SK-N-SH (cell line): Measurements from ENCODE around the gene FZD2.

Experiments used
- EP300 ChIP-seq, 2 experiments: IDR thresholded peaks; 2 replicates each; pipeline versions ENCODE4 v1.4.0 to v1.6.1; 2012; ENCODE audit warnings: borderline replicate concordance in 1 of 2, low read depth in 1 of 2, low read length in 1 of 2
- NRF1 ChIP-seq: IDR thresholded peaks from 2 replicates; pipeline ENCODE4 v1.6.1; 2012; ENCODE audit warnings: low read depth, mild to moderate bottlenecking, low read length
- RAD21 ChIP-seq: IDR thresholded peaks from 2 replicates; pipeline ENCODE4 v1.6.1; 2012; ENCODE audit warnings: mild to moderate bottlenecking, low read length
- RCOR1 ChIP-seq: fragments of 150-350 bp; IDR thresholded peaks from 2 replicates; pipeline ENCODE4 v1.6.1; 2017; ENCODE audit warnings: antibody characterized with exemption, low read length
- TAF1 ChIP-seq: IDR thresholded peaks from 2 replicates; pipeline ENCODE4 v1.6.1; 2012; ENCODE audit warnings: low read depth, mild to moderate bottlenecking, low read length, moderate library complexity, borderline replicate concordance
- TF ChIP-seq, protein P1 (sequence below): fragments of 200-600 bp; sonication (generic); IDR thresholded peaks from 2 replicates; pipeline ENCODE4 v1.6.1; 2017; ENCODE audit warnings: antibody characterized with exemption, mild to moderate bottlenecking, moderate library complexity
- TF ChIP-seq, protein P2 (sequence below): IDR thresholded peaks from 2 replicates; pipeline ENCODE4 v1.4.0; 2012; ENCODE audit warnings: low read depth, borderline replicate concordance
- TF ChIP-seq, protein P3 (sequence below): fragments of 150-350 bp; IDR thresholded peaks from 2 replicates; pipeline ENCODE4 v1.6.1; 2017; ENCODE audit warnings: antibody characterized with exemption, low read length, low read depth, borderline replicate concordance

DNA sequence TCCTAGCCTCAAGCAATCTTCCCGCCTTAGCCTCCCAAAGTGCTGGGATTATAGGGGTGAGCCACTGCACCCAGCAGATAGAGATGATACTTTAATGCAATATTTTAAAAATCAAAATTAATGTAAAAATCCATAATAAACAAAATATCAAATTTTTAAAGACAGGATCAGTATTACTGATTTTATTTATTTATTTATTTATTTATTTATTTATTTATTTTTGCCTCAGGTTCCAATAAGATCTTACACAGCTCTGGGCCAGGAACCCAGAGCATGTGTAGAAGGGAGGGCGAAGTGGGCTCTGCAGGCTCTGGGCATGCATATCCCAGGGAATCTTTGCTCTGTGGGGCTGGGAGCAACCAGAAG lies 41.6 kb downstream of the FZD2 start:
- TF ChIP-seq, protein P1, sequence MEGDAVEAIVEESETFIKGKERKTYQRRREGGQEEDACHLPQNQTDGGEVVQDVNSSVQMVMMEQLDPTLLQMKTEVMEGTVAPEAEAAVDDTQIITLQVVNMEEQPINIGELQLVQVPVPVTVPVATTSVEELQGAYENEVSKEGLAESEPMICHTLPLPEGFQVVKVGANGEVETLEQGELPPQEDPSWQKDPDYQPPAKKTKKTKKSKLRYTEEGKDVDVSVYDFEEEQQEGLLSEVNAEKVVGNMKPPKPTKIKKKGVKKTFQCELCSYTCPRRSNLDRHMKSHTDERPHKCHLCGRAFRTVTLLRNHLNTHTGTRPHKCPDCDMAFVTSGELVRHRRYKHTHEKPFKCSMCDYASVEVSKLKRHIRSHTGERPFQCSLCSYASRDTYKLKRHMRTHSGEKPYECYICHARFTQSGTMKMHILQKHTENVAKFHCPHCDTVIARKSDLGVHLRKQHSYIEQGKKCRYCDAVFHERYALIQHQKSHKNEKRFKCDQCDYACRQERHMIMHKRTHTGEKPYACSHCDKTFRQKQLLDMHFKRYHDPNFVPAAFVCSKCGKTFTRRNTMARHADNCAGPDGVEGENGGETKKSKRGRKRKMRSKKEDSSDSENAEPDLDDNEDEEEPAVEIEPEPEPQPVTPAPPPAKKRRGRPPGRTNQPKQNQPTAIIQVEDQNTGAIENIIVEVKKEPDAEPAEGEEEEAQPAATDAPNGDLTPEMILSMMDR: no peak
- TF ChIP-seq, protein P2, sequence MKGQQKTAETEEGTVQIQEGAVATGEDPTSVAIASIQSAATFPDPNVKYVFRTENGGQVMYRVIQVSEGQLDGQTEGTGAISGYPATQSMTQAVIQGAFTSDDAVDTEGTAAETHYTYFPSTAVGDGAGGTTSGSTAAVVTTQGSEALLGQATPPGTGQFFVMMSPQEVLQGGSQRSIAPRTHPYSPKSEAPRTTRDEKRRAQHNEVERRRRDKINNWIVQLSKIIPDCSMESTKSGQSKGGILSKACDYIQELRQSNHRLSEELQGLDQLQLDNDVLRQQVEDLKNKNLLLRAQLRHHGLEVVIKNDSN: no peak
- TF ChIP-seq NRF1 (no peak), EP300 (IDR thresholded peaks at IDR 0.05; ENCODE audit: borderline replicate concordance in 1 of 2, low read depth in 1 of 2, low read length in 1 of 2) (no peak), RCOR1 (no peak), RAD21 (no peak), TAF1 (no peak)
- TF ChIP-seq, protein P3, sequence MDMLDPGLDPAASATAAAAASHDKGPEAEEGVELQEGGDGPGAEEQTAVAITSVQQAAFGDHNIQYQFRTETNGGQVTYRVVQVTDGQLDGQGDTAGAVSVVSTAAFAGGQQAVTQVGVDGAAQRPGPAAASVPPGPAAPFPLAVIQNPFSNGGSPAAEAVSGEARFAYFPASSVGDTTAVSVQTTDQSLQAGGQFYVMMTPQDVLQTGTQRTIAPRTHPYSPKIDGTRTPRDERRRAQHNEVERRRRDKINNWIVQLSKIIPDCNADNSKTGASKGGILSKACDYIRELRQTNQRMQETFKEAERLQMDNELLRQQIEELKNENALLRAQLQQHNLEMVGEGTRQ: no peak
